Body of pancreas (tissue), 4 donors: Measurements from ENCODE around the gene KLHL30. TPM values are rescaled to one million over a fixed set of nuclear protein-coding genes. Genes with fewer than 3 reads are reported as not detected.

ENCODE experiments used
- ATAC-seq: fragments of 150-250 bp; one replicate; pipeline ENCODE4 v1.9.1; 2016
- DNase-seq, 4 donors: peaks; one replicate each; pipeline ENCODE4 v3.0.0-alpha.2; 2019
- H3K27ac ChIP-seq, 4 donors: fragments of 200-600 bp; sonication (generic); 1 replicate in 3 of 4; 2 replicates in 1 of 4; pipeline versions ENCODE4 v1.5.1 to v1.6.1; 2016 to 2019; ENCODE audit warnings: mild to moderate bottlenecking in 1 of 4, mixed read lengths in 1 of 4, moderate library complexity in 1 of 4
- H3K27me3 ChIP-seq, 2 donors: fragments of 200-600 bp; sonication (generic); one replicate each; pipeline ENCODE4 v1.6.0; 2016; ENCODE audit warnings: mild to moderate bottlenecking in 1 of 2
- H3K36me3 ChIP-seq, 2 donors: fragments of 200-600 bp; sonication (generic); replicated peaks in 1 of 2; 2 replicates each; pipeline ENCODE4 v1.5.1; 2016; ENCODE audit warnings: low read depth in 2 of 2; ENCODE audit not compliant: insufficient read depth in 1 of 2
- H3K4me1 ChIP-seq: fragments of 200-600 bp; sonication (generic); one replicate; pipeline ENCODE4 v1.6.0; 2016
- H3K4me3 ChIP-seq, 2 donors: fragments of 200-600 bp; sonication (generic); 1 replicate in 1 of 2; 2 replicates in 1 of 2; pipeline ENCODE4 v1.5.1; 2016 to 2019
- H3K9me3 ChIP-seq, 3 donors: fragments of 200-600 bp; sonication (generic); 1 replicate in 2 of 3; 2 replicates in 1 of 3; pipeline ENCODE4 v1.5.1; 2016
- CTCF ChIP-seq, 7 experiments: fragments of 450-650 bp in 4 of 7; fragments of 200-600 bp in 3 of 7; sonication (generic) in 3 of 7; IDR thresholded peaks; one replicate each; pipeline ENCODE4 v1.5.1; 2016 to 2019; ENCODE audit warnings: antibody characterized with exemption in 7 of 7
- POLR2A ChIP-seq, 3 donors: fragments of 450-650 bp; IDR thresholded peaks; one replicate each; pipeline ENCODE4 v1.6.1; 2016; ENCODE audit warnings: antibody characterized with exemption in 3 of 3, mild to moderate bottlenecking in 2 of 3
- WGBS, 2 donors: methylation state at CpG; one replicate each; pipeline ENCODE4 v1.1.5; 2017; 5-methylcytosine and 5-hydroxymethylcytosine counted together
- intact Hi-C: fragments of 100-400 bp; cut with DNase I; formaldehyde crosslinking; loops from one replicate; pipeline ENCODE4 v1.15.1; 2023
- total RNA-seq, 2 donors: library from RNA; depleted of rRNA; stranded (reverse); fragments of >200 nt; gene quantifications; one replicate each; pipeline ENCODE4 v1.1.0, GENCODE V29; 2016

Gene KLHL30
- total RNA-seq, 2 donors from 2014 or later: 0.26 to 0.66 TPM

GRCh38 chr2:238174701-238175100 is 36.2 kb downstream of the KLHL30 start:
- 85 to 88% methylated on average over 3 of the region's 3 CpGs for WGBS, 2 donors
- peaks cover 0 to 30% of the 10 kb centered on the region in 2 donors for H3K36me3 ChIP-seq
- ATAC-seq: no peak

GRCh38 chr2:238176613-238177012 is 38.1 kb downstream of the KLHL30 start:
- H3K27me3 ChIP-seq: no peaks in the 10 kb centered on the region
- ATAC-seq (no peak), DNase-seq (no peak)
- no peak overlapping the region for H3K27ac ChIP-seq
- peaks cover 7 to 35% of the 10 kb centered on the region in 2 donors for H3K36me3 ChIP-seq
- no peak overlapping the region for H3K4me3 ChIP-seq
- no peaks in the 10 kb centered on the region for H3K9me3 ChIP-seq
- H3K4me1 ChIP-seq: no peaks in the 10 kb centered on the region
- TF ChIP-seq CTCF (IDR thresholded peaks at IDR 0.05): no peak
- TF ChIP-seq POLR2A (IDR thresholded peaks at IDR 0.05): no peak
- intact Hi-C loops: no loop called here

More at GRCh38 chr2:238174701-238175100, 36.2 kb downstream of the KLHL30 start:
- Histone ChIP-seq H3K27me3 (no peaks in the 10 kb centered on the region), H3K4me1 (peaks cover 12% of the 10 kb centered on the region), H3K27ac (no peak overlapping the region), H3K4me3 (no peak overlapping the region), H3K9me3 (no peaks in the 10 kb centered on the region)
- TF ChIP-seq CTCF (IDR thresholded peaks at IDR 0.05) (no peak), POLR2A (IDR thresholded peaks at IDR 0.05) (no peak)
- no peak for DNase-seq
- intact Hi-C loops: no loop called here

GRCh38 chr2:238180554-238180953 is 42.1 kb downstream of the KLHL30 start:
- H3K4me3 ChIP-seq: no peak overlapping the region
- TF ChIP-seq POLR2A (IDR thresholded peaks at IDR 0.05): no peak
- TF ChIP-seq CTCF (IDR thresholded peaks at IDR 0.05): no peak
- DNase-seq: no peak
- H3K27ac ChIP-seq: no peak overlapping the region
- intact Hi-C loops: no loop called here
- no peaks in the 10 kb centered on the region for H3K27me3 ChIP-seq
- no peaks in the 10 kb centered on the region for H3K4me1 ChIP-seq
- peaks cover 14 to 38% of the 10 kb centered on the region in 2 donors for H3K36me3 ChIP-seq
- no peak for ATAC-seq
- H3K9me3 ChIP-seq: no peaks in the 10 kb centered on the region
- WGBS, 2 donors: 82 to 86% methylated on average over 5 of the region's 5 CpGs

DNA sequence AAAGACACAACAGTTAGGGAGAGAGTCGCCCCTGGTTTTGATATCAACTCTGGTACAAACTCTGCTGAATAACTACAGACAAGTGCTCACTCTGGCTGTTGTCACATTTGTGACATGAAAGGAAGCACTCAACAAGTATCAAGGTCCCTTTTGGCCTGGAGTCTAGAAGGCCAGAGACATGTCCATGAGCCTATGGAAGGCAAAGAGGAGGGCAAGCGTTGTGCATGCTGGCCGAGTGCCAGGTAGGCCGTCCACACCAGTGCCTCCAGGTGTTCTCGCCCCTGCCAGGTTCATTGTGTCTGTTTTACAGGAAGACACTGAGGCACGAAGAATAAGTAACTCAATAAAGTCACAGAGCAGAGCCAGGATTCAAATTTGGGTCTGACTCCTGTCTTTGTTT is 43.9 kb downstream of the KLHL30 start:
- H3K4me1 ChIP-seq: no peaks in the 10 kb centered on the region
- no peak overlapping the region for H3K4me3 ChIP-seq
- WGBS, 2 donors: 66 to 69% methylated on average over 6 of the region's 6 CpGs
- ATAC-seq (no peak), DNase-seq (no peak)
- intact Hi-C loops: no loop called here
- no peaks in the 10 kb centered on the region for H3K27me3 ChIP-seq
- H3K9me3 ChIP-seq: no peaks in the 10 kb centered on the region
- H3K36me3 ChIP-seq: peaks cover 14 to 41% of the 10 kb centered on the region in 2 donors
- no peak overlapping the region for H3K27ac ChIP-seq
- TF ChIP-seq POLR2A (IDR thresholded peaks at IDR 0.05): no peak
- no peak for TF ChIP-seq CTCF (IDR thresholded peaks at IDR 0.05)

GRCh38 chr2:238183821-238184220 is 45.4 kb downstream of the KLHL30 start:
- Histone ChIP-seq H3K4me3 (no peak overlapping the region), H3K27ac (no peak overlapping the region), H3K4me1 (no peaks in the 10 kb centered on the region), H3K9me3 (no peaks in the 10 kb centered on the region), H3K36me3 (peaks cover 16 to 47% of the 10 kb centered on the region in 2 donors), H3K27me3 (no peaks in the 10 kb centered on the region)
- WGBS, 2 donors: 92 to 93% methylated on average over 4 of the region's 4 CpGs
- no peak for TF ChIP-seq POLR2A (IDR thresholded peaks at IDR 0.05)
- no peak for TF ChIP-seq CTCF (IDR thresholded peaks at IDR 0.05)
- no peak for DNase-seq
- intact Hi-C loops: no loop called here
- ATAC-seq: no peak
